Mucosa of descending colon (tissue), 3 donors: ENCODE measurements around the gene RAE1. TPM values are rescaled to one million over a fixed set of nuclear protein-coding genes. Genes with fewer than 3 reads are reported as not detected.
"Not testable (repeated sequence)": the region's sequence is repeated elsewhere in the genome, so short reads cannot be mapped to it uniquely, and the experiment has no call there.

ENCODE experiments used
- ATAC-seq: fragments of 200-7000 bp; cut with Tn5 transposase; one replicate; pipeline ENCODE4 v1.9.1; 2020; ENCODE audit warnings: mild to moderate bottlenecking, moderate library complexity
- DNase-seq, 3 donors: peaks; one replicate each; pipeline ENCODE4 v3.0.0-alpha.2; 2020
- H3K36me3 ChIP-seq: fragments of 200-600 bp; one replicate; pipeline ENCODE4 v1.8.0; 2021; ENCODE audit warnings: low read depth, mild to moderate bottlenecking
- H3K4me1 ChIP-seq: fragments of 200-600 bp; one replicate; pipeline ENCODE4 v1.8.0; 2021; ENCODE audit warnings: low read depth, mild to moderate bottlenecking
- H3K4me3 ChIP-seq: fragments of 200-600 bp; one replicate; pipeline ENCODE4 v1.8.0; 2021; ENCODE audit warnings: mild to moderate bottlenecking
- H3K9me3 ChIP-seq: fragments of 200-600 bp; one replicate; pipeline ENCODE4 v1.8.0; 2021; ENCODE audit warnings: mild to moderate bottlenecking
- CTCF ChIP-seq: fragments of 200-600 bp; IDR thresholded peaks from one replicate; pipeline ENCODE4 v1.8.0; 2022; ENCODE audit warnings: antibody characterized with exemption, mild to moderate bottlenecking
- intact Hi-C, 2 donors: fragments of 100-400 bp; cut with DNase I in 1 of 2; cut with micrococcal nuclease in 1 of 2; formaldehyde crosslinking; loops; one replicate each; pipeline versions ENCODE4 v1.11.0 to v1.11.1; 2022; cut with DNase I, micrococcal nuclease
- total RNA-seq, 3 donors: library from RNA; stranded (reverse); fragmentation: NEBNext Ultra II Directional in 2 of 3; extraction: Animal tissue kit (Norgen Biotek cat#: 25700) in 2 of 3; gene quantifications; one replicate each; pipeline versions ENCODE4 v1.2.1 to v1.2.4, GENCODE V29; 2021 to 2023
- donor health status: DM: no; HTN: no; CAD: no; lungs with moderate emphysema.
- donor health status: DM: no; HTN: no; CAD: no.
- donor health status: DM: no; HTN: yes; CAD: no.

Gene RAE1
- total RNA-seq, 3 donors from 2014 or later, result 17.6 to 21.0 (median 19.9) TPM

GRCh38 chr20:57350081-57350710, 859 bp upstream of the RAE1 start:
- H3K4me1 ChIP-seq, result peaks cover 8% of the 10 kb centered on the region
- intact Hi-C loops, result no loop called here
- ATAC-seq (no peak), DNase-seq (no peak)
- H3K36me3 ChIP-seq, result no peaks in the 10 kb centered on the region
- no peak for TF ChIP-seq CTCF
- H3K4me3 ChIP-seq, result no peak overlapping the region
- no peaks in the 10 kb centered on the region for H3K9me3 ChIP-seq

GRCh38 chr20:57350726-57351041, 371 bp upstream of the RAE1 start:
- H3K9me3 ChIP-seq, result not testable (repeated sequence)

GRCh38 chr20:57352305-57352704, 1.2 kb downstream of the RAE1 start:
- intact Hi-C loops, result no loop called here
- Histone ChIP-seq H3K4me3 (no peak overlapping the region), H3K4me1 (peaks cover 8% of the 10 kb centered on the region), H3K36me3 (peaks cover 10% of the 10 kb centered on the region), H3K9me3 (no peaks in the 10 kb centered on the region)
- DNase-seq (no peak), ATAC-seq (no peak)
- TF ChIP-seq CTCF, result no peak

More at GRCh38 chr20:57350726-57351041, 371 bp upstream of the RAE1 start:
- ATAC-seq, intact Hi-C loops, H3K36me3 ChIP-seq, DNase-seq, H3K4me1 ChIP-seq: not testable (repeated sequence)
- peak overlapping the region; percentile 88 for H3K4me3 ChIP-seq

DNA sequence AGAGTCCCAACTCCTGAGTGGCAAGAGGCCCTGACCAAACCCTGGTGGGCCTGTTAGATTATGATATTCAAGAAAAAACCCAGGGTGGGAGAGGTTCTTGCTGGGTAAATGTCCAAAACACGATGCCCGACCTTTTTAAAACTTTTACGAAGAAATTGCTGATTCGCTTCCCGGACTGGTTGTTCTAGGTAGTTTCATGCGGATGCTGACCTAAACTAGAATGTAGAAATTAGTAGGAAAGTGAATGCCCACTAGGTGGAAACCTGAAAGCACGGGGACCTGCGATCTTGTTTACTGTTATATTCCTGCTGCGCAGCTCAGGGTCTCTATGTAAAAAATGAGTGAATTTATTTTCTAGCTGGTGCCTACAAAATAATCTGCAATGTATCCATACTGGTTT, 2.3 kb downstream of the RAE1 start:
- no peaks in the 10 kb centered on the region for H3K9me3 ChIP-seq
- intact Hi-C loops, result no loop called here
- no peak overlapping the region for H3K4me3 ChIP-seq
- DNase-seq, result no peak
- TF ChIP-seq CTCF, result no peak
- ATAC-seq, result no peak
- peaks cover 8% of the 10 kb centered on the region for H3K4me1 ChIP-seq
- H3K36me3 ChIP-seq, result peaks cover 10% of the 10 kb centered on the region

DNA sequence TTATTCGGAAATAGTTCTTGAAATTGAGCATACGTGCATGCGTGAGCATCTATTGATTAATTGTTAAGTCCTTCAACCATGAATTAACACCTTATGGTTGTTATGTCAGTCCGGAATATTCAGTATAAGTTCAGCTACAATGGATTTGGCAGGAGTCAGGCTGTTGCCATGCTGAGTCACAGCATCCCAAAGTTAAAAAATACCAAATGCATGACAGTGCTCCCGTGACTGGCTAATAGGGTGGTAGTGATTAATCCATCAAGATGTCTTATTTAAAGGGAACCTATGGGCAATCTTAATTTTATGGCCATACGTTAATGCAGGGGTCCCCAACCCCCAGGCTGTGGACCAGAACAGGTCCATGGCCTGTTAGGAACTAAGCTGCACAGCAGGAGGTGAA, 10.5 kb downstream of the RAE1 start:
- Histone ChIP-seq H3K9me3 (no peaks in the 10 kb centered on the region), H3K4me3 (no peak overlapping the region), H3K4me1 (no peaks in the 10 kb centered on the region), H3K36me3 (peaks cover 11% of the 10 kb centered on the region)
- intact Hi-C loops, result no loop called here
- no peak for DNase-seq
- no peak for ATAC-seq
- no peak for TF ChIP-seq CTCF

GRCh38 chr20:57364451-57364850, 13.4 kb downstream of the RAE1 start:
- no peak for TF ChIP-seq CTCF
- intact Hi-C loops, result no loop called here
- Histone ChIP-seq H3K36me3 (peaks cover 18% of the 10 kb centered on the region), H3K9me3 (no peaks in the 10 kb centered on the region), H3K4me1 (no peaks in the 10 kb centered on the region), H3K4me3 (no peak overlapping the region)
- no peak for ATAC-seq
- no peak for DNase-seq
